ENCODE measurements around the gene ZNF268.

The ZNF268 gene

GRCh38 chr12:133156125-133156690 lies 25.1 kb upstream of the ZNF268 start:
- Histone ChIP-seq H3K27me3 (ENCODE audit: insufficient read depth, poor library complexity, severe bottlenecking) (no peaks in the 10 kb centered on the region), H3K4me3 (replicated peaks; ENCODE audit: insufficient read depth, low read length) (no peak overlapping the region), H3K27ac (replicated peaks) (no peak overlapping the region)
- no peak for TF ChIP-seq REST (IDR thresholded peaks at IDR 0.05; ENCODE audit: insufficient replicate concordance, low read depth)
- TF ChIP-seq SPI1 (IDR thresholded peaks at IDR 0.05; ENCODE audit: borderline replicate concordance, low read depth) = no peak
- no peak for TF ChIP-seq GABPA (IDR thresholded peaks at IDR 0.05; ENCODE audit: low read depth)
- TF ChIP-seq POLR2AphosphoS5 (IDR thresholded peaks at IDR 0.05; ENCODE audit: low read depth) = no peak
- no peak for DNase-seq (ENCODE audit: low read depth in 1 of 2, low spot score in 1 of 2)

- DNase-seq (ENCODE audit: low read depth in 1 of 2, low spot score in 1 of 2) = no peak
- H3K27ac ChIP-seq (replicated peaks) = no peak overlapping the region
- H3K27me3 ChIP-seq (ENCODE audit: insufficient read depth, poor library complexity, severe bottlenecking) = no peaks in the 10 kb centered on the region
- TF ChIP-seq REST (IDR thresholded peaks at IDR 0.05; ENCODE audit: insufficient replicate concordance, low read depth) (no peak), CTCF (IDR thresholded peaks at IDR 0.05; ENCODE audit: insufficient read depth, low read length) (no peak), SPI1 (IDR thresholded peaks at IDR 0.05; ENCODE audit: borderline replicate concordance, low read depth) (no peak), GABPA (IDR thresholded peaks at IDR 0.05; ENCODE audit: low read depth) (no peak), POLR2AphosphoS5 (IDR thresholded peaks at IDR 0.05; ENCODE audit: low read depth) (no peak)
- H3K4me3 ChIP-seq (replicated peaks; ENCODE audit: insufficient read depth, low read length) = no peak overlapping the region
Measured at GRCh38 chr12:133165776-133166175, 15.5 kb upstream of the ZNF268 start.

- no peak overlapping the region for H3K4me3 ChIP-seq (replicated peaks; ENCODE audit: insufficient read depth, low read length)
Measured at GRCh38 chr12:133172491-133172890, 8.8 kb upstream of the ZNF268 start.

More at GRCh38 chr12:133172491-133172890, 8.8 kb upstream of the ZNF268 start:
- no peak for DNase-seq (ENCODE audit: low read depth in 1 of 2, low spot score in 1 of 2)
- Histone ChIP-seq H3K27ac (replicated peaks) (no peak overlapping the region), H3K27me3 (ENCODE audit: insufficient read depth, poor library complexity, severe bottlenecking) (no peaks in the 10 kb centered on the region)
- TF ChIP-seq SPI1 (IDR thresholded peaks at IDR 0.05; ENCODE audit: borderline replicate concordance, low read depth) (no peak), GABPA (IDR thresholded peaks at IDR 0.05; ENCODE audit: low read depth) (no peak), REST (IDR thresholded peaks at IDR 0.05; ENCODE audit: insufficient replicate concordance, low read depth) (no peak), CTCF (IDR thresholded peaks at IDR 0.05; ENCODE audit: insufficient read depth, low read length) (no peak), POLR2AphosphoS5 (IDR thresholded peaks at IDR 0.05; ENCODE audit: low read depth) (no peak)

All from HL-60 (cell line).